Colonic mucosa (tissue), 4 donors: ENCODE measurements around the gene ZFAND2A. TPM values are rescaled to one million over a fixed set of nuclear protein-coding genes. Genes with fewer than 3 reads are reported as not detected.

Experiments
- DNase-seq: peaks from one replicate; pipeline ENCODE4 v3.0.0-alpha.2; 2020
- H3K27ac ChIP-seq: fragments of 200-600 bp; one replicate; pipeline ENCODE4 v1.8.0; 2021
- H3K27me3 ChIP-seq: fragments of 200-600 bp; one replicate; pipeline ENCODE4 v1.8.0; 2021
- H3K36me3 ChIP-seq: fragments of 200-600 bp; one replicate; pipeline ENCODE4 v1.8.0; 2021
- H3K4me1 ChIP-seq: fragments of 200-600 bp; one replicate; pipeline ENCODE4 v1.8.0; 2021; ENCODE audit warnings: mild to moderate bottlenecking
- H3K4me3 ChIP-seq: fragments of 200-600 bp; one replicate; pipeline ENCODE4 v1.8.0; 2021
- H3K9ac ChIP-seq, 2 donors: one replicate each; pipeline ENCODE4 v1.7.0; 2013; ENCODE audit warnings: control low read depth in 2 of 2, low read depth in 2 of 2, low read length in 2 of 2
- H3K9me3 ChIP-seq: fragments of 200-600 bp; one replicate; pipeline ENCODE4 v1.8.0; 2021
- CTCF ChIP-seq: fragments of 200-600 bp; IDR thresholded peaks from one replicate; pipeline ENCODE4 v1.8.0; 2022; ENCODE audit warnings: antibody characterized with exemption, mild to moderate bottlenecking
- intact Hi-C: fragments of 100-400 bp; cut with DNase I; formaldehyde crosslinking; loops from one replicate; pipeline ENCODE4 v1.14.1; 2022
- total RNA-seq, 2 donors: library from RNA; stranded (reverse); fragmentation: NEBNext Ultra II Directional in 1 of 2; extraction: Animal tissue kit (Norgen Biotek cat#: 25700) in 1 of 2; gene quantifications; one replicate each; pipeline ENCODE4 v1.2.1, GENCODE V29; 2021
- donor health status: healthy.
- donor health status: DM: no; HTN: no; CAD: no.
- donor health status: DM: no; HTN: no; CAD: no.

Gene ZFAND2A
- total RNA-seq, 2 donors from 2014 or later = 26.2 to 38.7 TPM

- Histone ChIP-seq H3K9ac (no peak overlapping the region), H3K9me3 (no peaks in the 10 kb centered on the region), H3K27me3 (no peaks in the 10 kb centered on the region), H3K27ac (no peak overlapping the region), H3K36me3 (no peaks in the 10 kb centered on the region), H3K4me3 (no peak overlapping the region), H3K4me1 (peaks cover 6% of the 10 kb centered on the region)
- no peak for TF ChIP-seq CTCF
- intact Hi-C loops = no loop called here
- DNase-seq = no peak
These were observed 25.0 kb downstream of the ZFAND2A start for GRCh38 chr7:1134951-1135350.

GRCh38 chr7:1131471-1132265 is 28.3 kb downstream of the ZFAND2A start:
- Histone ChIP-seq H3K4me1 (no peaks in the 10 kb centered on the region), H3K27me3 (no peaks in the 10 kb centered on the region), H3K9me3 (no peaks in the 10 kb centered on the region), H3K36me3 (no peaks in the 10 kb centered on the region), H3K4me3 (no peak overlapping the region), H3K27ac (no peak overlapping the region), H3K9ac (no peak overlapping the region)
- no peak for DNase-seq
- TF ChIP-seq CTCF = no peak
- intact Hi-C loops = no loop called here

GRCh38 chr7:1130021-1130990 is 29.7 kb downstream of the ZFAND2A start:
- no peak for TF ChIP-seq CTCF
- Histone ChIP-seq H3K4me3 (no peak overlapping the region), H3K9ac (no peak overlapping the region), H3K36me3 (no peaks in the 10 kb centered on the region), H3K27ac (no peak overlapping the region), H3K4me1 (no peaks in the 10 kb centered on the region), H3K27me3 (no peaks in the 10 kb centered on the region), H3K9me3 (no peaks in the 10 kb centered on the region)
- intact Hi-C loops = no loop called here
- no peak for DNase-seq

GRCh38 chr7:1129431-1129830 is 30.6 kb downstream of the ZFAND2A start:
- TF ChIP-seq CTCF = no peak
- DNase-seq = no peak
- H3K4me3 ChIP-seq = no peak overlapping the region
- no peaks in the 10 kb centered on the region for H3K27me3 ChIP-seq
- no peak overlapping the region for H3K9ac ChIP-seq
- H3K4me1 ChIP-seq = no peaks in the 10 kb centered on the region
- H3K27ac ChIP-seq = no peak overlapping the region
- no peaks in the 10 kb centered on the region for H3K9me3 ChIP-seq
- intact Hi-C loops = no loop called here
- no peaks in the 10 kb centered on the region for H3K36me3 ChIP-seq

GRCh38 chr7:1127001-1127400 is 33.0 kb downstream of the ZFAND2A start:
- Histone ChIP-seq H3K4me3 (no peak overlapping the region), H3K36me3 (no peaks in the 10 kb centered on the region), H3K27ac (no peak overlapping the region), H3K4me1 (no peaks in the 10 kb centered on the region), H3K9ac (no peak overlapping the region), H3K9me3 (no peaks in the 10 kb centered on the region), H3K27me3 (no peaks in the 10 kb centered on the region)
- no peak for DNase-seq
- no peak for TF ChIP-seq CTCF
- intact Hi-C loops = no loop called here
